ENCODE data around the gene SLC22A8.

- TF ChIP-seq ZNF274 (IDR thresholded peaks at IDR 0.05; ENCODE audit: low read depth, low read length) (no peak), YY1 (IDR thresholded peaks at IDR 0.05; ENCODE audit: insufficient read depth, insufficient read length) (no peak)
Observed at GRCh38 chr11:62961017-62961570, 54.5 kb downstream of the SLC22A8 start.
